NCI-H187 (cell line): ENCODE data around the gene RNU5D-1.
A peak's percentile ranks its signal among the peaks of the same experiment; 100 is the strongest.

ENCODE experiments used
- DNase-seq, 2 experiments: peaks; one replicate each; lab custom pipeline; 2025; lab: John Stamatoyannopoulos, UW

The RNU5D-1 gene

DNA sequence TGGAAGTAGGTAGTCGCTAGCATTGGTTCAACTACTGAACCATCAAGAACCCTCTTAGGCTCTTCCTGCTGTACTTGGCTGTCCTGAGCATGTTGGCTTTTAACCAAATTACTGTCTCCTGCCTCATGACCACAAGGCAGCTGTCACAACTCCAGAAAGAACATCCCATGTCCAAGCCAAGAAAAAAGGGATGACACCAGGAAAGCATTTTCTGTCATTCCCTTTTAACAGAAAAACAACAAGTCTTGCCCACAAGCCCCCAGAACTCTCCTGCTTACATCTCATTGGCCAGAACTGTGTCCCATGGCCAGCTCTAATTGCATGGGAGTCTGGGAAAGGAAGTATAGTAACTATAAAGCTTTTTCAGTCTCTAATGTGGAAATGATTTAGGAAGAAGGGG is 2.4 kb upstream of the RNU5D-1 start:
- DNase-seq = no peak

DNA sequence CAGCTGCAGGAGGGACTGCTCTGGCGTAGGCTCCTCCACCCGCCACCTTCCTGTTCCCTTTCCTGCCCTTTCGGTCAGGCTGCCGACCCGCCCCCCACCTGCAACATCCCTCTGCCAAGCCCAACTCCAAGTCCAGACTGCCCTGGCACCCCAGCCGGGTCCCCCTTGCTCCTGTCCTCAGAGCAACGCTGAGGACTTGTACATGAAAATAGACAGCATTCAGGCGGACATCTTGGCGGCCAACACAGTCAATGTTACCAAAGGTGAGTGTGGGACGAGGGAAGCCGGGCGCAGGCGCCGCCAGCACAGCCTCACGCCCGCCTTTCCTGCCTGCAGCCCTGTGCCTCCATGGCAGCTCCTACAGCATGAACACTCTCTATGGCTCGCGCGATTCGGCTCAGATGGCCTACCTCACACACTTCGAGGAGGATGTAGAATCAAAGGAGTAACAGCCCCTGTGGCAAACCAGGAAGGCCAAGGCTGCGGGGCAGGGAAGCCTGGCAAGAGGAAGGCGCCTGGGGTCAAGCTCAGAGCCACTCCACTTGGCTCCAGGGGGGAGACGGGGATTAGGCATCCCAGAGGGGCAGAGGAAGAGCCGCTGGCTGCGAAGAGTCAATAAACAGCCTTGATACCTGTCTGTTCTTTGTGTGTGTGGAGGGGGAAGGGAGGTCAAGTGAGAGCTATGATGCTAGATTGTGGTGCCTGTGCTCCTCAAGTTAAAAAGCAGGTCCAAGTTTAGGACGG is 5.8 kb downstream of the RNU5D-1 start:
- no peak for DNase-seq

- DNase-seq = no peak
Measured at GRCh38 chr1:44724296-44724954, 6.5 kb downstream of the RNU5D-1 start.

- DNase-seq = no peak
Measured at GRCh38 chr1:44723496-44724295, 7.3 kb downstream of the RNU5D-1 start.

GRCh38 chr1:44723064-44723463 is 7.9 kb downstream of the RNU5D-1 start:
- DNase-seq = no peak

GRCh38 chr1:44721485-44722361 is 9.2 kb downstream of the RNU5D-1 start:
- DNase-seq = peak; percentile 67 to 80

- DNase-seq = no peak
Measured at GRCh38 chr1:44720281-44720680, 10.7 kb downstream of the RNU5D-1 start.

DNA sequence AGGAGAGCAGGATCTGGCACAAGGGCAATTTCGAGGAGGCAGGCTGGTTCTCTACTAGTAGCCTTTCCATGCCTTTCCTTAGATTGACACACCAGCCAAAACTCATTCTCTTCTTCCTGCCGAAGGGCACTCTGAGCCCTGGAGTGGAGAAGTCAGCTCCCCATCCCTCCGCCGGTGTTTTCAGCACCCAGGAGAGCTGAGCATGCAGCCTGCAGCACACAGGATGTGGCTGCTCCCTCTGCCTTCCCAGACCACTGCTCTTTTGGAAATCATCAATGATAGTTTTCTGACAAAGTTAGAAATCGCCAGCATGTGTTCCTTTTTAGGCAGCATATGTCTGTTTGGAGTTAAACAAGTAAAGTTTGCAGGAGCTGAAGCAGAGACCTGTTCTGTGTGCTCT is 11.7 kb downstream of the RNU5D-1 start:
- no peak for DNase-seq

- DNase-seq = no peak
Measured at GRCh38 chr1:44718091-44718490, 12.9 kb downstream of the RNU5D-1 start.

DNA sequence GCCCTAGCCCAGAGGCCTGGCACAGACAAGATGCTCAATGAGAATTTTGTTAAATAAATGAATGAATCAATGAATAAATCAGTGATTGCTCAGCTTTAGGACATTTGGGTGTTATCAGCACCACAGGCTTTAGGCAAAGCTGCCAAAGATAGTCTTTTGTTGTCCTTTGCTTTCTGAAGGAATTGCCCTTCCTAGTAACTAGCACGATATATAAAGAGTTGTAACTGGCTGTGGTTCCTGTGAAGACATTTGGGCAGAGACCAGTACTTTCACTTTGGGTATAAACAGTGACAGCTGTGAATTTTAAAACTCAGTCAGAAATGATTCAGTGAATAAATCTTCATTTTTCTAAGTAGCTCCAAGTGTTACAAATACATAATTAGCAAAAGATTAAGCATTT is 13.3 kb downstream of the RNU5D-1 start:
- DNase-seq = no peak

DNA sequence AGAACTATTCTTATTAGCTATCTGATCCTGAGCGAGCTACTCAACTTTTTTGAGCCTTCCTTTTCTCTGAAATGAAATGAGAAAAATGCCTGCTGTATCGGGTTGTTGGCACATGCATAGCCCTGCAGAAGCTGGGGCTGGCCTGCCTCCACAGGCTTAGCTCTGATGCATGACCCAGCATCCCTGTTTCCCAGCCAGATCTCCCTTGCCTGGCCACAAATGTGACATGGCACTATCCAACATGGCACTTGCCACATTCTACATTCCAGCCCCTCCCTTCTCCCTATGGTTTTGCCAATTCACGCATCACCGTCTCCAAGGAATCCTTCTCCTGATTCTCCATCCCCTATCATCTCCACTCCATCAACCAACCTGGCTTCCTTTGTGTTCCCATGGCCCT is 13.8 kb downstream of the RNU5D-1 start:
- DNase-seq = no peak

GRCh38 chr1:44714944-44715571 is 15.9 kb downstream of the RNU5D-1 start:
- DNase-seq = no peak

DNA sequence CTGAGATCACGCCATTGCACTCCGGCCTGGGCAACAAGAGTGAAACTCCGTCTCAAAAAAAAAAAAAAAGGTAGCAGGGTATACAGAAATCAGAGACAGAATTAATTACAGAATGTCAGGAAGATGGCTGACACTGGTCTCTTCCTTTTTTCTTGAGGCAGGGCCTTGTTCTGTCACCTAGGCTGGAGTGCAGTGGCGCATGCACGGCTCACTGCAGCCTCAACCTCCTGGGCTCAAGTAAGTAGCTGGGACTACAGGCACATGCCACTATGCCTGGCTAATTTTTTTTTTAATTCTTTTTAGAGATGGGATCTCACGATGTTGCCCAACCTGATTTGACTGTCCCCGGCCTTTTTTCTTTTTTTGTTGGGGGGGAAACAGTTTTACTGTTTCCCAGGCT is 16.4 kb downstream of the RNU5D-1 start:
- DNase-seq = no peak

DNA sequence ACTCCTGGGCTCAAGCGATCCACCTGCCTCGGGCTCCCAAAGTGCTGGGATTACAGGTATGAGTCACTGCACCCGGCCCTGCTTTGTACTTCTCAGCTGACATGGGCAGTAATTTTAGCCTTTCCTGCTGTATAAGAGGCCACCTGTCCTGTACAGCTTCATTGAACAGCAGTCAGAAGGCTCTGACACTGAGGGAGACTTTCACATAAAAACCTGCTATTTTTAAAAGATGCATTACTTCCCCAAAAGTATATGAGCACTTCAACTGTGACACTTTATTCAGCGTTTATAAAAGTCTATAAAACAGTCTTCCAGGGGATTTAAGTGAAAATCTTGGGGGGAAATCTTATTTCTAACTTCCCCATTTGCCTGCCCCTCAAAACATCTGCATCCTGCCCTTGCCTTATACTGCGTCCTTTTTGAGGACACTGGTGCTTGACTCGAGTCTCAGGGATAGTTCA is 17.6 kb downstream of the RNU5D-1 start:
- DNase-seq = no peak

DNA sequence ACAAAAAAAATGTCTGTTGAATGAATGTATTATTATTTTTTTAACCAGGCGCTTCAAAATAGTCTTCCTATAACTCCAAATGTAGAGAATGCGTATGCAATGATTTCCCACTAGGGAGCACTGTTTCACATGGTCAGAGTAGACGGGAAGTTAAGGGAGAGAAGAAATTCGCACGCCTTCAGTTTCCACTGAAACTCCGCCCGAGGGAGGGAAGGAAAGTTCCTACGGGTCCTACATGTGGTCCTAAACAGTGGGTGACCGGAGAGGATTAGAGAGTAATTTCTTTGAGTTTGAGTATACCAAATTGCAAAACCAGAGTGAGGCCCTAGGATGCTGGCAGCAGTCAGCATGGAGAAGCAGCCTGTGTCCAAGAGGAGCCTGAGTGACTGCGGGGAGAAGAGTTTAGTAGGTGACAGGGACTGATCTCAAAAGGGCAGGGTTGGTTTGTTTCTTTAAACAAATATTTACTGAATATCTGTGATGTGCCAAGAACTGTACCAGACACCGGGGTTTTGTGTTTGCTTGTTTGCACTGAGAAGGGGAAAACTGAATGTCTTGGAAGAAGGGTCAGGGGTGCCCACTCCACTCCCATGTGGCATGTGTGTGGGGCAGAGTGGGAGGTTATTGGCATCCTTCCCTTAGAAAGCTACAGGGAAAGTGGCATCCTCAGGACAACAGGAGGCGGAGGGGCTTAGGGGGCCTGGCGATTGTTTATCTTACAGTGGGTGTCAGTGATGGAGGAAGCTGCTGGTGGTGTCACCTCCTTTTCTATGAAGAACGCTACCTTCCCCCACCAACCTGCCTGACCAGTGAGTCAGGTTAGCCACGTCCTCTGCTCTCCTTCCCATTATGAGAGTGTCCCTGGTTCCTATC is 22.8 kb downstream of the RNU5D-1 start:
- no peak for DNase-seq

DNA sequence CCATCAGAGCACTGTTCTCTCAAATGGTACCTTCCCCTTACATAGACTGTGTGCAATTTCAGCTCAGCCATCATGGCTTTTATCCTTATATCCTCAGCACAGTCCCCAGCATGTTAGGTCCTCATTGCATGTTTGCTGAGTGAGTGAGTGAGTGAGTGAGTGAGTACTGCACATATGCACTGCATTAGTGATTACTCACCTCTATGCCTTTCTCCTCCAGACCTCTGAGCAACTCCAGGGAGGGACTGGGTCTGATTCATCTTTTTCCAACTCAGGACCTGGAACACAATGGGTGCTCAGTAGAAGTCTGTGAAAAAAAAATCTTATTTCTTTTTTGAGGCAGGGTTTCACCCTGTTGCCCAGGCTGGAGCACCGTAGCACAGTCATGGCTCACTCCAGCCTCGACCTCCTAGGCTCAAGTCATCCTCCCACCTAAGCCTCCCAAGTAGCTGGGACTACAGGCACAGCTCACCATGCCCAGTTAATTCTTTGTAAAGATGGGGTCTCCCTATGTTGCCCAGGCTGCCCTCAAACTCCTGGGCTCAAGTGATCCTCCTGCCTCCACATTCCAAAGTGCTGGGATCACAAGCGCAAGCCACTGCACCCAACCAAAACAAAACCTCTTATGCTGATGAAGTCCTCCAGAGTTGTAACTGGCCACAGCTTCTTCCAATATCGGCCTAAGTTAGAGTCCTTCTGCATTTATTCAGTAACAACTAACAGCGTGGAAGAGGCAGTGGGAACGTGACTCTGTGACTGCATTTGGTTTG is 23.7 kb downstream of the RNU5D-1 start:
- no peak for DNase-seq

GRCh38 chr1:44705938-44706337 is 25.0 kb downstream of the RNU5D-1 start:
- DNase-seq = no peak

- DNase-seq = no peak
Measured at GRCh38 chr1:44705470-44705869, 25.5 kb downstream of the RNU5D-1 start.

- no peak for DNase-seq
Measured at GRCh38 chr1:44701141-44701573, 29.8 kb downstream of the RNU5D-1 start.

DNA sequence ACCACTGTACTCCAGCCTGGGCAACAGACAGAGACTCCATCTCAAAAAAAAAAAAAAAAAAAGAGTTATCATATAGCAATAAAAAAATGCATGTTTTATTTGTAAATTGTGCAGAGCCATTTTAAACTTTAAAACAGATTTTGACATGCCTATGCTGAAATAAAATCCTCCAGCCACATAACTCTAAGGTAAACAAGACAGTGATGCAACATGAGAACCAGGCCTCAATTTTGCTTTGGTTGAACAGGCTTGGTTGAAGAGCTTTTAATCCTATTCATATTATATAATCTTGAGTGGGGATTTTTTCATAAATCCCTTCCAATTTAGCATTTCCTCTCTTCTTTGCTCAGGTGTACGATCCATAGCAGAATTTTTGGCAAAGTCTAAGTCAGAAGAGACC is 30.4 kb downstream of the RNU5D-1 start:
- no peak for DNase-seq
